ENCODE measurements around the gene RPL38.
"Not testable (repeated sequence)": the region's sequence is repeated elsewhere in the genome, so short reads cannot be mapped to it uniquely, and the experiment has no call there.

The RPL38 gene

GRCh38 chr17:74185571-74186185 is 17.8 kb upstream of the RPL38 start:
- no peak for DNase-seq

- no peak for DNase-seq
These were observed 17.0 kb upstream of the RPL38 start for GRCh38 chr17:74186498-74186897.

DNA sequence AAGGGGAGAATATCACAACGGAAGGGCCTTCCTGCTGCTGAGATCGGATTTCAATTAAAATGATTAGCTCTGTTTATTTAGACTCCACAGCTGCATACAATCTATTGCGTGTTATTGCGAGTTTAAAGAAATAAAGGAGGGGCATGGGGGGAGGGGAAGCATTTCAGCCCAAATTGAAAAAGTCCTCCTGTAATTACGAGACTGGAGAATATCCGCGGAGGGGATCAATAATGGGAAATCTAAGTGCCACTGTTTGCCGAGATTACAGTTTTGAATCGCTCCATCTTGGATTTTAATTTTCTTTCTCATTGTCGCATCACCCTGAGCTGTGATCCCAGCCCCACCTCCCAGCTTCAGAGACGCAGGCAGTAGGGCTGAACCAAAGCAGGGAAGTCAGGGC is 15.7 kb upstream of the RPL38 start:
- DNase-seq, result no peak

GRCh38 chr17:74188687-74189086 is 14.8 kb upstream of the RPL38 start:
- DNase-seq, result not testable (repeated sequence)

DNA sequence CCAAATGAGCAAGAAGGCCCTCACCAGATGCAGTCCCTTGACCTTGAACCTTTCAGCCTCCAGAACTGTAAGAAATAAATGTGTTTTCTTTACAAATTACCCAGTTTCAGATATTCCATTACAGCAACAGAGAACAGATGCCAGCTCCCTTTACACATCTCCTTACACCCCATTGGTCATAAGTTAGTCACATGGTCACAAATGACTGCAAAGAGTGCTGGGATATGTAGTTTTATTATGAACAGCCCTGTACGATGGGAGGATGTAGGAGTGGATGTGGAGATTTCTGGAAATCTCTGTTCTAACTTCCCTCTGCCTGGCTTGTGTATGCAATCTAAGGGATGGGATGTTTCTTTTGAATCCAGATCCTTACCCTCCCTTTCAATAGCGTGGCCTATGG is 13.3 kb upstream of the RPL38 start:
- peak; percentile 90 for DNase-seq

- no peak for DNase-seq
These were observed 12.6 kb upstream of the RPL38 start for GRCh38 chr17:74190807-74191406.

- peak; percentile 80 for DNase-seq
These were observed 10.3 kb upstream of the RPL38 start for GRCh38 chr17:74192950-74193781.

- DNase-seq, result no peak
These were observed 8.8 kb upstream of the RPL38 start for GRCh38 chr17:74194682-74195081.

- no peak for DNase-seq
These were observed 6.7 kb upstream of the RPL38 start for GRCh38 chr17:74196541-74197317.

GRCh38 chr17:74197801-74198200 is 5.7 kb upstream of the RPL38 start:
- DNase-seq, result no peak

DNA sequence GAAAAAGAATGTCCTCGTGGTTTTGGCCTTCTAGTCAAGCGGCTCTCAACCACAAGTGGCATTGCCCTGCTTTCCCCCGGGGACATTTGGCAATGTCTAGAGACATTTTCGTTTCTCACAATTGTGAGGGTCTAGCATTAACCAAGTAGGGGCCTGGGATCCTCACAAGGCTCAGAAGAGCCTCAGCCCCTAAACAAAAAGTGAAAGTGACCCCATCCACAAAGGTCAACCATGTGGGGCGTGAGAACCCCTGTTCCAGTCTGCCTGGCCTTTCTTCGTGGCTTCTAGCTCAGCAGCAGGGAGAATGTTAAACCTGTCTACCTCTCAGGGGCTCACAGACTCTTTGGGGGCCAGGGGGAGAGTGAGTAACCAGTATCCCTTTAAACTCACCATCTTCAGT is 4.8 kb upstream of the RPL38 start:
- DNase-seq, result no peak

DNA sequence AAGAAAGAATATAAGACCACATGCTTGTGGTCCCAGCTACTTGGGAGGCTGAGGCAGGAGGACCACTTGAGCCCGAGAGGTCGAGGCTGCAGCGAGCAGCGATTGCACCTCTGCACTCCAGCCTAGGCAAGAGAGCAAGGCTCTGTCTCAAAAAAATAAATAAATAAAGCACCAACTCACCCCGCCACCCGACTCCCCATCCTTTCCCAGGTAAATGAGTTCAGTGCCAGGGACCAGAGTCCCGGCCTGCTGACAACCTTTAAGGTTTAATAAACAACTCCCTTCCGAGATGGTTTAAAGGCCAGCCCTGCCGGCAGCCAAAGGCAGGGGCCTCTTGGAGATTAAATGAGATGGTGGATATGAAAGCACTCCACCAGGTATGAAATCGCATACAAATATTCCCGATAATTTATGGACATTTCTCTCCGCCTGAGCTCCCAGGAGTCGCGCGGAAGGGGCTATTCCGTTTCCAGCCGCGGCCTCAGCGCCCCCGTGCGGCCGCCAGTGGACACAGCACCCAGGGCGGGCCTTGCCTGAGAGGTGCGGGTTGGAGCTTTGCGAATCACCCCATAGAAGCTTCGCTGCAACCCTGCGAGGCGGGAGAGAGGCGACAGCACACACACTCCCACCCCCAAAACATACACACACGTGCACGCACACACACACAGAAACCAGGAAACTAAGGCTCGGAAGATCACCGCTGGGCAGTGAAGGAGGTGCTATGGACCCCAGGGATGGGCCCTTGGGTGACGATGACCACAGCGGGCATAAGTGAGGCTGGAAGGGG is 4.0 kb upstream of the RPL38 start:
- DNase-seq, result peak; percentile 78

DNA sequence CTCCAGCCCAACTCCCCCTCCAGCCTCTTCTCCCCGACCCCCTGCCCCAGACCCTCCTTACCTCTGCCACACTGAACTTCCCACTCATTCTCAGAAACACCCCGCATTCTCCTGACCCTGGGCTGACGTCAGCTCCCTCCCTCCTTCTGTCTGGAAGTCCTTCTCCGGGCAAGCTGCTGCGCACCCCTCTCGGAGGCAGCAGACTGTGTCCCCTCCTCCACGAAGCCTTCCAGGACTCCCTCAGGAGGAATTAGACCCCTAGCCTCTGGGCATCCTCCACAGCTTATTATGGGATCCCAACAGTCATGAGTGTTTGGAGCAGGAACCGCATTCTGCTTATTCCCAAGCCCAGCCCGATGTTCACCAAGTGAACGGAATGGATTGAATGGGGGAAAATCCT is 3.4 kb upstream of the RPL38 start:
- DNase-seq, result no peak

DNA sequence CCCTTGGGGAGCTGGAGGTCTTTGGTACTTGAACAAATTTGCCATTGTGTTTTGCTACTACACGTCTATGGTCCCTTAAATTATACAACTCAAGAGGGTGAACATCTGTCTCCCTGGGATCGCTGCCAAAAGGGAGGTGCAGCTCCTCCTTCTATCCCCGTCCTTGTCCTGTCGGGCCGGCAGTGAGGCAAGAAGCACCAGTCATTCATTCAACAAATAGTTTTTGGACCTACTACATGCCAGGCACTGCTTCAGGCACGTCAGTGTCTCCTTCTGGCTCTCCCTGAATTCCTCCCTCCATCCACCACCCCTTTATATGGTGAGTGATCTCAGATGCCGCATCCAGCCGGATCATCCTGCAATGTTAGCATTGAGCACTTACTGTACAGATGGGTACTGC is 2.2 kb upstream of the RPL38 start:
- DNase-seq, result peak; percentile 96

DNA sequence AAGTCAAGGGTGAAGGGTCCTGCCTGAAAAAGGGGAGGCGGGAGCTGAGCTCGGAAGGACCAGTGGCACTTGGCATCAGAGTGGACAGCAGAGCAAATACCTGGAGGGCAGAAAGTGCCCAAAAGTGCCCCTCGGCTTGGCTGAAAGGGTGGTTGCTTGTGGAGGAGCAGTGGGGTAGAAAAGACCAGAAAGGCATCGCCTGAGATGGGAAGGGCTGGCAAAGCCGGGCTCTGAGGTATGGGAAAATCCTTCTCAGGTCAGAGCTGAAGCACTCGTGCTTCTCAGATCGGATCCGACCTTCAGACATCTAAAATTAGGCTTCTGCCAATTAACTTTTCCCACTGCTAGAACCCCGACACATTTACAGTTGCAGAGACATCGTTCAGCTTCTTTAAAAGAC is 1.5 kb upstream of the RPL38 start:
- peak; percentile 64 for DNase-seq

DNA sequence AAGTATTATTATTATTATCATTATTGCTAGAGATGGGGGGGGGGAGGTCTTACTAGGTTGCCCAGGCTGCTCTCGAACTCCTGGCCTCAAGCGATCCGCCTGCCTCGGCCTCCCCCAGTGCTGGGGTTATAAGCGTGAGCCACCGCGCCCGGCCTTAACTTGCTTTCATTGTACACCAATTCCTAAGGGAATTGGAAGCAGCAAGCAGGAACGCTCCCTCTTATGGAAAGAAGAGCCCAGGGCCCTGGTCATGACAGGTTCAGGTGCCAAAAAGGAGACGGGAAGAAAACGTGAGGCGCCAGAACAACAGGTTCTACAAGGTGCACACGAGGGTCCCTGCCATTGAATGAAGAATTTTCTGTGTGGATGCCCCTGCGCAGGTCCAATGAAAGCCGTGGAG is 540 bp upstream of the RPL38 start:
- no peak for DNase-seq

- no peak for DNase-seq
These were observed 996 bp downstream of the RPL38 start for GRCh38 chr17:74204474-74204873.

- DNase-seq, result no peak
These were observed 1.8 kb downstream of the RPL38 start for GRCh38 chr17:74205274-74205673.

DNA sequence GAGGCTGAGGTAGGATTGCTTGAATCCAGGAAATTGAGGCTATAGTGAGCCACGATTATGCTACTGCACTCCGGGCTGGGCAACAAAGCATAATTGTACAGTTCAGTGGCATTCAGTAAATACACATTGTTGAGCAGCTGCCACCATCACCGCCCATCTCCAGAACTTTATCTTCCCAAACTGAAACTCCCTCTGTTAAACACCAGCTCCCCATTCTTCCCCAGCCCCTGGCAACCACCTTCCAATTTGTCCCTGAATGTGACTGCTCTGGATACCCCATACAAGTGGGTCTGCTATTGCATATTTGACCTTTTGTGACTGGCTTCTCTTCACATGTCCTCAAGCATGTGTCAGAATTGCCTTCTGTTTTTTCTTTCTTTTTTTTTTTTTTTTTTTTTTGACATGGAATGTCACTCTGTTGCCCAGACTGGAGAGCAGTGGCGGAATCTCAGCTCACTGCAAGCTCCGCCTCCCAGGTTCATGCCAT is 2.9 kb downstream of the RPL38 start:
- DNase-seq, result no peak

- DNase-seq, result no peak
These were observed 7.0 kb downstream of the RPL38 start for GRCh38 chr17:74210191-74211140.
